SIG-M5 (cell line): ENCODE data around the gene TEX52.
"Not testable (repeated sequence)": the region's sequence is repeated elsewhere in the genome, so short reads cannot be mapped to it uniquely, and the experiment has no call there.

ENCODE experiments used
- DNase-seq: peaks from one replicate; lab custom pipeline; 2025; lab: John Stamatoyannopoulos, UW

Gene TEX52

DNA sequence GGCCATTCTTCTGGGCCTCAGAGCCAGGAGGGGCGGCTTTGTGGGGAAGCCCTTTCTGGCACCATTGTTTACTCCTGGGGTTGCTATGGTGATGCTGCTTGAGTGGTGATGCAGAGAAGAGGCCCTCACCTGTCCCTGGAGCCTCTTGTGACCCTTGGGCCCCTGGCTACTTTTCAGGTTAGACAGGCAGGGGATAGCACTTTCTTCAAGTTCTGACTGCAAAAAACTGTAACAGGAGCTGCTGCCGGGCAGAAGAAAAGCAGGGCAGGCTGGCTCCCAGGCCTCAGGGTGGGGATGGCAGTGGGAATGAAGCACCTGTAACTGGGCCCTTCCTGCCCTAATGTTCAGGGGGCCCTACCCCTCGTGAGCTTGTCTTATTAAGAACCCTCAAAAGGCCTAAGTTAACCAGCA is at the start of gene TEX52:
Gene TEX52, minus strand, starts transcription at position 19 of the 411 bp plus-strand sequence. Its CDS starts 13 bp downstream, at position 6.
- DNase-seq = no peak

DNA sequence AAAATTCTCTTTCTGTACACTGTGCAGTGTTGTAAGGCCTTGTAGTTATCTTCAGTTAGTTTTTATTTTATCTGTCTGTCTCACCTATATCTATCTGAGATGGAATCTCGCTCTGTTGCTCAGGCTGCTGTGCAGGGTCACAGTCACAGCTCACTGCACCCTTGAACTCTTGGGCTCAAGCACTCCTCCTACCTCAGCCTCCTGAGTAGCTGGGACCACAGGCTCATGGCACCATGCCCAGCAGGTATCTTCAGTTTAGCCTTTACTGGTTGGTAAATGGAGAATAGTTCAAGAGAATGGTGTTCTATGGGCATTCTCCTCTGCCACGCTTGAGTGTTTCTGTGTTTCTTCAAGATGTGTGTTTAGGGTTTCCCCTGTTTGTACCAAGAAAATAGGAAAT is 47.4 kb upstream of the TEX52 start:
- no peak for DNase-seq

DNA sequence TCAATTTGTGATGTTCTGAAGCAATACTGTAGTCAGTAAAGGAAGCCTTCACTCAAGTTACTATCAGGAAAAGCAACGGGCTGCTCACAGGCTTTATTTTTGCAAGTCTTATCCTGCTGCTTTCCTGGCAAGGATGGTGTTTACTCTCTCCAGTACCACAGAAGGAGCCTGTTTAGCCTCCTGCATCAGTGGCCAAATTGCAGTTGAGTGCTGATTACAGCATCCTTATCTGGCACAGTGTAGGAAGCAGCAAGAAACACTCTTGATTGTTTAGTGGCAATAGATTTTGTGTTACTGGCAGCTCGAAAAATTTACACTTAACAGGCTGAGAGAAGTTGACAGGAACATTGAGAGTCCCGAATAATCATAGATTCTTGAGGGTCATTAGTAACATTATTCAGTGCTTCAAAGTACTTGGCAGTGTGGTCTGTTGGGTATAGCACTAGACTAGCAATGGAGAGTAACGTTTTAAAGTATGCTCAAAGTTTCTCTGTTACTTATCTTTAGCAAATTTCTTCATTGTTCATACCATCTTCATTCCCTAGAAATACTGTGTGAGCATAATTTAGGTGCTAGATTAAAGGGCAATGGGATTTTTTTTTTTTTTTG is 45.5 kb upstream of the TEX52 start:
- no peak for DNase-seq

DNA sequence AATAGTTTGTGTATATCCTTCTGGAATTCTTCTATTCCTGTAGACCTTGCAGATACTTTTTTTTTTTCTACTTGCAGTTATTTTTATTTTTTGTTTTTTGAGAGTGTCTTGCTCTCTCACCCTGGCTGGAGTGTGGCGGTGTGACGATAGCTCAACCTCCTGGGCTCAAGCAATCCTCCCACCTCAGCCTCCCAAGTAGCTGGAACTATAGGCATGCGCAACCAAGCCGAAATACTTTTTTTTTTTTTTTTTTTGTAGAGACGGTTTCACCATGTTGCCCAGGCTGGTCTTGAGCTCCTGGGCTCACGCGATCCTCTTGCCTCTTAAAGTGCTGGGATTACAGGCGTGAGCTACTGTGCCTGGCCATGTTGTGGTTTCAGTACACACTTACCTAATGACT is 43.8 kb upstream of the TEX52 start:
- no peak for DNase-seq

DNA sequence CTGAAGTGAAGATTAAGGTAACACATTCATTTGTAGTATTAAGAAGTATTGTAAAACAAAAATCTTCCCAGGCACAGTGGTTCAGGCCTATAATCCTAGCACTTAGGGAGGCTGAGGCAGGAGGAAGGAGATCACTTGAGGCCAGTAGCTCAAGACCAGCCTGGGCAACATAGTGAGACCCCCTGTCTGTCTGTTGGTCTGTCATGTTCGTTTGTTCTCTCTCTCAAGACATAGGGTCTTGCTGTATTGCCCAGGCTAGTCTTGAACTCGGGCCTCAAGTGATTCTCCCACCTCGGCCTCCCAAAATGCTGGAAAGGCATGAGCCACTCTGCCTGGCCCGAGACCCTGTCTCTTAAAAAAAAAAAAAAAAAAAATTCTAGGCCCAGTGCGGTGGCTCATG is 40.6 kb upstream of the TEX52 start:
- no peak for DNase-seq

DNA sequence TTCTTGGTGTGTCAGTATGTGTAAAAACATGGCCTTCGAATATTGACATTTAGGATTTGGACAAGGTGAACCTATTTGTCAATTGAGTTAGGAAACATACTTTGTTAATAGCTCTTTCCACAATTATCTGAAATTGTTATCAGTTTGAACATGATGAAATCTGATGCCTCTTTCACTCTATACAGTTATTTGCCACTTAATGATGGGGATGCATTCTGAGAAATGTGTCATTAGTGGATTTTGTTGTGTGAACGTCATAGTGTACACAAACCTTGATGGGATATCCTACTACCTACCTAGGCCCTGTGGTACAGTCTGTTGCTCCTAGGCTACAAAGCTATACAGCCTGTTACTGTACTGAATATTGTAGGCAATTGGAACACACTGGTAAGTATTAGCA is 38.7 kb upstream of the TEX52 start:
- no peak for DNase-seq

DNA sequence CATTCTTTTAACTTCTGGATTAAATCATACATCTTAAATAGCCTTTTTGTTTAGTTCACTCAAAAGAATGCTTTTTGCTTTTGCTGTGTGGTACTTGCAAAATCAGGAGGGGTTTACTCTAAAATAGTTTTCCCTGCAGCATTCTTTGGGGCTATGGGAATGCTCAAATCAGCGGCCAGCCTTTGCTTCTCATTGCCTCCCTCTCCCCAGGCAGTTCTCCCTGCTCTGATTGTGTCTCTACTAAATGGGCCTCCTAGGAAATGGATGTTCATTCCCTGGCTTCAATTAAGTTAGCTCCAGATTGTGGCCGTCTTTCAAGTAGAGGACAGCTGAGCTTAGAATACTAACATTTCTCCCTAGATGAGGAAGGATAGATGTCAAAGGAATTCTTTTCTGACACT is 38.2 kb upstream of the TEX52 start:
- no peak for DNase-seq

DNA sequence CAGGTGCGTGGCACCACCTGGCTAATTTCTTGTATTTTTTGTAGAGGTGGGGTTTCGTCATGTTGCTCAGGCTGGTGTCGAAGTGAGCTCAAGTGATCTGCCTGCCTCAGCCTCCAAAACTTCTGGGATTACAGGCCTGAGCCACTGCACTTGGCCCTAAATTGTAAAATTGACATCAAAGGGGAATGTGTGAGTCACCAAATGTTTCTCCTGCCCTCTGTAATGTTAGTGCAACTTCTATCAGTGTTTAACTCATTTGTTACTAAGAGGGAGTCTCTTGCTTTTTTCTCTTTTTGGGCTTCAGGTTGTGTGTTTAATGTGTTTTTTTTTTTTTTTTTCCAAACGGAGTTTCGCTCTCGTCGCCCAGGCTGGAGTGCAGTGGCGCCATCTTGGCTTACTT is 36.2 kb upstream of the TEX52 start:
- DNase-seq = no peak

DNA sequence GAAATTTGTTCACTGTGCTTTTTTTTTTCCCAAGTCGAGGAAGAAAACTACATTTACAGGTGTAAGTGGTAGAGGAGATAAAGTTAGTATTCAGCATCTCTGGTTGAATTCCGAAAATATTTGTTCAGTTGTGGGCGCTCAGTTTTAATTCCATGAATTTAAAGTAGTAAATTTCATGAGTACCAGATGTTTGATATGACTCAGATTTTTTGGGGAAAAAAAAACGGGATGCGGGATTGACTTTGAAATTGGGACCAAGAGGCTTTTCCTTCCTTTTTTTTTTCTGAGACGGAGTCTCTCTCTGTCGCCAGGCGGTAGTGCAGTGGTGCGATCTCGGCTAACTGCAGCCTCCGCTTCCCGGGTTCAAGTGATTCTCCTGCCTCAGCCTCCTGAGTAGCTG is 35.4 kb upstream of the TEX52 start:
- DNase-seq = no peak

DNA sequence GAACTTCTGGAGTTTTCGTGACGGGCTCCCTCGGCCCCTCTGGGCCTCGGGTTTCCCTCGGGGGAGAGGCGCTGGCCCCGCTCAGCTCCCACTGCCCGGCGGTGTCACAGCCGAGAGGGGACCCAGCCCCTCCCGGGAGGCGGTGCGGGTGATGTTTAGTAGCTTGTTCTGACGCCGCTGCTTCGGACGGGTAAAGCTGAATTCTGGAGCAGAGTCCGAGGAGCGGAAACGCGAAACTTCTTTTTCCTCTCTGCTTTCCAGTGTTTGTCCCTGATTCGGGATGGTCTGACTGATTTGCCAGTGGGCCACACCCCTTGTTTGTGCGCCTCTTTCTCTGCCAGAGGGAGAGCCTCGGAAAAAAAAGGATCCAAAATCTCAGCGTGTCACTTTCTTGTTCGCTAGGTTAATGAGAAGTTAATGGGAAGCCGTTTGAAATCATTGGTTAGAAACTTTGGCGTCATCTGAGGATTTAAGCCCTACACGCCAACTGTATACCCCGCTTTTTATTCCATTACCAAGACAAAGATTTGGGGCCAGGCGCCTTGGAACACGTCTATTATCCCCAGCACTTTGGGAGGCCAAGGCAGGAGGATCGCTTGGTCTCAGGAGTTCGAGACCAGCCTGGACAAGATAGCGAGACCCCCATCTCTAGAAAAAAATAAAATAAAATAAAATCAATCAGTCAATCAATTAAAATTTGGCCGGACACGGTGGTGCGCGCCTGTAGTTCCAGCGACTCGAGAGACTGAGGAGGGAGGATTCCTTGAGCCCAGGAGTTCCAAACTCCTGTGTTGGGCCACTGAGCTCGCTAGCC is 34.6 kb upstream of the TEX52 start:
- DNase-seq = no peak

DNA sequence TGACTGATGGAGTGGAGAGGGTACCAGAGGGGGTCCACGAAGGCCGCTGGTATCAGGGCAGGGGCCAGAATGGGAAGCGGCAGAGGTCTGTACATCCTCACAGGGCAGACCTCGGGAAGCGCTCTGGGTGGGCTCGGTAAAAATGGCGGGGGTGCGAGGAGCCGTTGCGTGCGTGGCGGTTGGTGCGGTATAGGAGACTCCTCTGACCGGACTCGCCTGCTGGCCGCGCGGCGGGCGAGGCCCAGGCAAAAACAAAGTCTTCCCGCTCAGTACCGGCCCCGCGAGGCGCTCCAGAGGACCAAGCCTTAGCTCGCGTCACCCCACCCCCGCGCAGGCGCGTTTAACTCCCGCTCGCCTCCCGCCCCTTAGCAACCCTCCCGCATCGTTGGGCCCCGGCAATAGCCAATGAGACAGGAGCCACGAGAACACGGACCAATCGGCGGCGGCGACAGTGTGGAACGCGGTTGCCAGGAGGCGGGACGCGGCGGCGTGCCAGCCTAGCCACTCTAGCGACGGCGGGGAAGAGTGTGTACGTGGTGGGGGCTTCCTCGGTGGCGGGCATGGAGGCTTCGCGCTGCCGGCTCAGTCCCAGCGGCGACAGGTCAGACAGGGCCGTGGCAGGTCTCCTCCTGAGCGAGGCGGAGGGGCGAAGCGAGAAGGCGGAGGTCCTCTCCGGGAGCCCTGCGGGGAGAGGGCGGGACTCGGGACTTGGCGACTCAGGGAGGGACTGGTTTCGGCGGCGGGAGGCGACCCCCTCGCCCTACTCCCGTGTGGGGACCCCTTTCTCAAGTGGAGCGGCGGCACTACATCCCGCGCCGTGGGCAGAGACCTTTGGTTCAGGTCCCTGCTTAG is 33.8 kb upstream of the TEX52 start, which contains the start of gene TULP3:
Gene TULP3, plus strand, starts transcription at position 504 of the 852 bp plus-strand sequence. Its CDS starts 57 bp downstream, at position 561.
- peak; percentile 78 for DNase-seq

DNA sequence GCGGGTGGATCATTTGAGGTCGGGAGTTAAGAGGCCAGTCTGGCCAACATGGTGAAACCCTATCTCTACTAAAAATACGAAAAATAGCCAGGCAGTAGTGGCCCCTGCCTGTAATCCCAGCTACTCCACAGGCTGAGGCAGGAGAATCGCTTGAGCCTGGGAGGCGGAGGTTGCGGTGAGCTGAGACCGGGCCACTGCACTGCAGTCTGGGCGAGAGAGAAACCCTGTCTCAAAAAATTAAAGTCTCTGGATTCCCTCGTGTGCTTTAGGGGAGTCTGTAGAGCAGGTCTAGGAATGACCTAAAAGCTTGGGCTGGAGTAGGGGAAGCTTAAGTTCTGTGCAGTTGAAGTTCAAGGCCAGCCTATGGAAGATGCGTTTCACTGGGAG is 33.2 kb upstream of the TEX52 start:
- no peak for DNase-seq

DNA sequence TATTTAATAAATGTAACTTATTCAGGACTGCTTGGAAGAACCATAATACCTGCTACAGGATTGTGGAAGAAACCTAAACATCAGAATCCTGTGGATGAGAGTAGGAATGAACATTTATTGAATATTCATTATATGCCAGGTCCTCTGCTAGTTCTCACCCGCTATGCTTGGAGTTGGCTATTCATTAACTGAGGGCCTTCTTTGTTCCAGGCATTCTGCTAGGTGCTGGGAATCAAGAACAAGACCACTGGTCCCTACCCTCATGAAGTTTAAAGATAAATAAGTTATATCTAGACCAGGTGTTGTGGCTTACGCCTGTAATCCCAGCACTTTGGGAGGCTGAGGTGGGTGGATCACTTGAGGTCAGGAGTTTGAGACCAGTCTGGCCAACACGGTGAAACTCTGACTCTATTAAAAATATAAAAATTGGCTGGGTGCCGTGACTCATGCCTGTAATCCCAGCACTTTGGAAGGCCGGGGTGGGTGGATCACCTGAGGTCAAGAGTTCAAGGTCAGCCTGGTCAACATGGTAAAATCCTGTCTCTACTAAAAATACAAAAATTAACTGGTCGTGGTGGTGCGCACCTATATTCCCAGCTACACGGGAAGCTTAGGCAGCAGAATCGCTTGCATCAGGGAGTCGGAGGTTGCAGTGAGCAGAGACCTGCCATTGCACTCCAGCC is 30.1 kb upstream of the TEX52 start:
- no peak for DNase-seq

DNA sequence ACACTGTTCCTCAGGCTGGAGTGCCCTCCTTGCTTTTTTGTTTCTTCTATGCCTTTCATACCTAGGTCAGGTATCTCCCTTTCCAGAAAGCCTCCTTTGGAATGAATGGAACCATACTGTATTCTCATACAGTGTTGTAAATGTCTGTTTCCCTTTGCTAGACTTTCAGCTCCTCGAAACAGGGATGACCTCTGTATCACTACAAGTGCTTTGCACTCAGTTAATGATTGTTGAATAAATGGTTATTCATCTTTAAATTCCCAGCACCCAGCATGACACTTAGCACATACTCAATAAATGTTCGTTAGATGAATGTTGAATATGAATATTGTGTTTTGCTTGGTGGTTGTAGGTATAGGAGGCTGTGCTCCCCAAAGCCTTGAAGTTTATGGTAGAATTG is 28.0 kb upstream of the TEX52 start:
- DNase-seq = no peak

DNA sequence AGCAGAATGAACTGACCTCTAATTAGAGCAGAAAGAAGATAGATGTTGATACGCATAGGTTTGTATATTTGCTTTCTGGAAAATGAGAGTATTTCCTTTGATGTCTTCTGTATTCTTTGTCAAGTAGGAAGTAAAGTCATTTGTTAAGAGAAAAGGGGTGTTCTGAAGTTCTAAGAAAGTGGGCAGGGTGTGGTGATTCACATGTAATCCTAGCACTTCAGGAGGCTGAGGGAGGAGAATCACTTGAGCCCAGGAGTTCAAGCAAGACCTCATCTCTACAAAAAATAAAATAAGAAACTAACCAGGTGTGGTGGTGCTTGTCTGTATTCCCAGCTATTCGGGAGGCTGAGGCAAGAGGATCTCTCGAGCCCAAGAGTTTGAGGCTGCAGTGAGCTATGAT is 23.0 kb upstream of the TEX52 start:
- DNase-seq = no peak

DNA sequence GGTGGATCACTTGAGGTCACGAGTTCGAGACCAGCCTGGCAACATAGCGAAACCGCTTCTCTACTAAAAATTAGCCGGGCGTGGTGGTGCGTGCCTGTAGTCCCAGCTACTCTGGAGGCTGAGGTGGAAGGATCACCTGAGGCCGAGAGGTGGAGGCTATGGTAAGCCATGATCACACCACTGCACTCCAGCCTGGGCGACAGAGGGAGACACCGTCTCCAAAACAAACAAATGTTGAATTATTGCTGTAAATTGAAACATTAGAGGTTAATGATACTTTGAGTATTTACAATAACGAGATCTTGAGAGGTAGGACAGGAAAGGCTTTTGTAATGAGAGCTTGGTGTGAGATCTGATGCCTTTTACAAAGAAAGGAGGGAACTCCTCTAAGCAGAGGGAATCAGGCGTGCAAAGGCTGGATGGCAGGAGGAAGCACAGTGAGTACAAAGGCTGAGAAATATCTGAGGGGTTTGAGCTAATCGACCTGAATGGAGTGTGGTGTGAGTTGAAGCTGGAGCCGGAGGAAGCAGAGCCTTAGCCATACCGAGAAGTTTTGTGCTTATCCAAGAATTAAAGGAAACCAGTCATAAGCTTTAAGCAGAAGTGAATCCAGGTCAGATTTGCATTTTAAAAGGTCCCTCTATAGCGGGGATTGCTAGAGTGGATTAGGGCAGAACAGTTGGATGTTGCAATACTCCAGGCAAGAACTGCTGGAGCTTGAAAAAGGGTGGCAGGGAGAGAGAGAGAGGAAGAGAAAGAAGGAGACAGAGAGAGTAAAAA is 21.3 kb upstream of the TEX52 start:
- DNase-seq = peak; percentile 93

DNA sequence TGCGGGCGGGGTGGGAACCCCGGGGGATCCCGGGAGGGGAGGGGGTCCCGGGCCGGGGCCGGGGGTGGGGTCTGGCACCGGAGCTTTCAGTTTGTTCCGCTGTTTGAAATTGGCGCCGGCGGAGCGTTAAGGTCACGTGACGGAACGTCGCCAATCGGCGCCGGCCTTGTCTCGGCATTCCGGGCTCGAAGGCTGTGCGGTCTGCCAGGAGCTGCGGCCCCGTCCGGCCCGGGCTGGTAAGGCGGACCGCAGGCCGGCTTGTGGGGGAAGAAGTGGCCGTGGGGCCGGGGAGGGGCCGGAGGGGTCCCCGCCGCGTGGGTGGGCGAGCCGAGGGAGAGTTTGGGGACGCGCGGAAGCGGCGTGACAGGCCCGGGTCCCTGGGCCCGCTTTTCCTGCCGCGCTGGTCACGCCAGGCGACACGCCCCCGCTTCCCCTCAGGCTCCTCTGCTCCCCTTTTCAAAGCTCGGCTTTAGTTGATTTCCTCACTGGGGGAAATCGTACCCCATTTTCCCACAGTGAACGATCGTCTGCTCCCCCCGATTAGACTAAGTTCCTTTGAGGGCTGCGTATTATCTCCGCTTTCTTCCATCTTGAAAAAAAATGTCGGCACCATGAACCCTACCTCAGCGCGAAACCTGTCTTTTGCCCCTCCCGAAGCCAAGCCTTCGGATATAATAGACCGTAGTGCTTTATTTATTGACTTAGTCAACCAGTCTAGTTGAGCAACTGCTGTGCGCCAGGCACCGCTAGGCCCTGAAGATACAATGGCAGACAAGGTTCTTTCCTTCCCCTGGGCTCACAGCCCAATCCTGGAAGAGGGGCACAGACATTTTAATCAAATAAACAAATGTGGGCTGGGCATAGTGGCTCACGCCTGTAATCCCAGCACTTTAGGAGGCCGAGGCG is 20.5 kb upstream of the TEX52 start, which contains the start of the genes FOXM1 and RHNO1:
Gene FOXM1, minus strand, starts transcription at position 128 of the 906 bp plus-strand sequence. CDS start 2,696 bp downstream, outside the sequence.
Gene RHNO1, plus strand, starts transcription at position 177 of the 906 bp plus-strand sequence. CDS start 8,144 bp downstream, outside the sequence.
- no peak for DNase-seq

DNA sequence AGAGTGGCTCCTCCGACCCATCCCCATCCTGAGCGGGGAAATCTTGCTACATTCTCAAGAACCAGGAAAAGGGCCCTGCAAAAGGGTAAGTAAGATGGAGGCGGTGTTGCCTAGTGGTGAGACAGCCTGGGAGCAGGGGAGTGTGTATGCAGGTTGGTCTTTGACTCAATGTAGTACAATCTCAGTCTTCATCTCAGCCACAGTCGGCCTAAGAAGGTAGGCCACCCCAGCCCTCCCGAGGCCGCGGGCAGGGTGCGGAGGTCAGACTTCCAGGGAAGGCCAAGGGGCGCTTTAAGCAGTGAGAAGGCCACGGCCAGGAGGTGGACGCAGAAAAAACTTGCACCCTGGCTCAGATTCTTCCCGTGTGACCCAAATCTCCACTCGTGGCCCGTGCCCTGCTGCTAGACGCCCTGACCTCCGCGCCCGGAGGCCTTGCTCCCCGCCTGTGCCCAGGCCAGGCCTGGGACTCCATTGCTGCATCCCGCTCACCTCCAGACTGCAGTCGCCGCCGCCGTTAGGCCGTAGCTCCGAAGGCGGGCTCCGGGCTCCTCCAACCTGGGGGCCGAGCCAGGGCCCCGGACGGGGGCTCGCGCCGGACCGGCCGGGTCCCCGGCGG is 19.7 kb upstream of the TEX52 start:
- DNase-seq = no peak

DNA sequence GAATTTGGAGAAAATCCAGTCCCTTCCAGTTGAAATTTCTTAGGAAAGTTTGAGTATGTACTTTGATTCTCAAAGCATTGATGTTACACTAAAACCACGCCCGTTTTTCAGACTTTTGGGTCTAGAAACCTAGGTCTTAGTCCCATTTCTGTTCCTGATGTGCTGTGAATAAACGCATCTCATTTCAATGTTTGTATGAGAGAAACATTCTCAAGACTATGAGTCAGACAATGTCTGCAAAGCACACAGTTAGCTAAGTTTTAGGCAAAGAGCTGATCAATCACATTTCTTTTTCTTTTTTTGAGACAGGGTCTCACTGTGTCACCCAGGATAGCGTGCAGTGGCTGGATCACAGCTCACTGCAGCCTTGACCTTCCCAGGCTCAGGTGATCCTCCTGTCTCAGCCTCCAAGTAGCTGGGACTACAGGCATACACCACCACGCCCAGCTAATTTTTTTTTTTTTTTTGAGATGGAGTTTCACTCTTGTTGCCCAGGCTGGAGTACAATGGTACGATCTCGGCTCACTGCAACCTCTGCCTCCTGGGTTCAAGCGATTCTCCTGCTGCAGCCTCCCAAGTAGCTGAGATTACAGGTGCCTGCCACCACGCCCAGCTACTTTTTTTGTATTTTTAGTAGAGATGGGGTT is 12.3 kb upstream of the TEX52 start:
- DNase-seq = not testable (repeated sequence)
